NCI-H1417 (cell line): Measurements from ENCODE around the gene PRKCI.
"Not testable (repeated sequence)": the region's sequence is repeated elsewhere in the genome, so short reads cannot be mapped to it uniquely, and the experiment has no call there.

Source experiments
- DNase-seq, 3 experiments: peaks; one replicate each; lab custom pipeline; 2025; lab: John Stamatoyannopoulos, UW

PRKCI gene

DNA sequence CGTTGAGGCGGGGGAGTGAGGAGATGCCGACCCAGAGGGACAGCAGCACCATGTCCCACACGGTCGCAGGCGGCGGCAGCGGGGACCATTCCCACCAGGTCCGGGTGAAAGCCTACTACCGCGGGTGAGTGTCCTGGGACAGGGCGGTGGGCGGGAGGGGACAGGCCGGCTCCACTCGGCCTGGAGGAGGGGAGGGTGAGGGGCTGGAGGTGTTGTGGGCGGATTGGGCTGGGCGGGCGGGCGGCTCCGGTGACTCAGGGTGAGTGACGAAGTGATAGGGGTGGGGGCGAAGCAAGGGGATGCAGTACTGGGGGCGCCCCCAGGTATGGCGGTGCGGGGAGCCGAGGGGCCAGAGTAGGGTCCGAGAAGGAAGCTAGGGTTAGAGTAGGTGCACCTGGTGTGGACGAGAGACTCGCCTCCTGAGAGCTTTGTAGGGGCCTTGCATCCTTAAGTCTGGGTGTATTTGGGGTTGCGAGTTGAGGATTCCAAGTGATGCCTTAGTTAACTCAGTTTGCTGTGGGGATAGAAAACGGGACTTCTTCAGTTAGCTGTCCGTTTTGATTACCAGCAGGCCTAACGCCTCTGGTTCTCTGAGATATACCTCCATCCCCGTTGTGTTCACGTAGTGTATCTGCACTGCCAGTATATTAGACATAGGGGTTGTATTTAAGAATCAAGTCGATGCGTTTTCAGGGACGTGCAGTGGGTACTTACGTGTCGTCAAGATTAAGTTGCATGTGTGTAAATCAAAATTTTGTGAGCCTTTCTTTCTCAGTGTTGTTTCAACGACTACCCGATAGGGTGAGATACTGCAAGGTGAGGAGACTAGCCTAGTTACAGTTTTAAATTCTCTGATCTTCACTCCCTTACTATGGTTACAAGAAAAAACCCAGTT, 670 bp downstream of the PRKCI start:
- peak; percentile 13 to 75 (median 73) for DNase-seq

DNA sequence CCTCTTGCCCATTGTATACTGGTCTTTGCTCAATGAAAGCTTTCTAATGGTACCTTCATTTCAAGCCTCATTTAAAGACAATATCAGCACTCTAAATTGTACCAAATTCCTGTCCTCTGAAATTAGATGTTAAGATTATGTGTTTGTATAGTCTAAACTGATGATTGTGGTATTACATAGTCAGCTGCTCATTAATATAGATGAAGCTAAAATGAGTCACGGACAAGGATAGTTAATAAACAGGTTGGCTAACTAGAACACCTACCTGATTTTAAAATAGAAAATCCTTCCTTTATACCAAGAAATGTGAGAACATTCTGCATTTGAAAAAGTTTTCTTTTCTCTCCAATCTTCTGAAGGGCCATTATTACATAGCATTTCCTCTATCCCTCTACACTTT, 2.9 kb downstream of the PRKCI start:
- DNase-seq = no peak

DNA sequence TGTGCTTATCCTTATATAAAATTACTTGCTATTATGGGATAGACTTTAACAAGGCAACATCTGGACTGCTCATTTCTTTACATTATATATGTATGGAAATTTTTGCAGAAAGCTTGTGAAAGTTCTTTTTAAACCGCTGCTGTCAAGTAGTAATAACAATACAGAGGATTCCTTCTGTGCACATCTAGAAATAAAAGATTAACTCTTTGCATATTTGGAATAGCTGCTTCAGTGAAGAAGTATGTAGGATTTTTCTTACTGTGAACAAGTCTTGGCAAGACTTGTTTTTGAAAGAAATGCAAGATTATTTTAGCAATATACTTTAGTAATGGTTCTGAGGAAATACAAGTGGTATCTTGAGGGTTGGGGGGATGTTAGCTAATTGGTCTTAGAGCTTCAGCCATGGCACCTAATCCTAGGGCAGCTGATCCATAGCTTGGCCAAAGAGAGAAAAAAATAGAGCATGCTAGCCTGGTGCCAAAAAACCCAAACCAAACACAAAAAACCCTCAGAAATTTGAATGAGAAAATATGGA, 4.3 kb downstream of the PRKCI start:
- no peak for DNase-seq

DNA sequence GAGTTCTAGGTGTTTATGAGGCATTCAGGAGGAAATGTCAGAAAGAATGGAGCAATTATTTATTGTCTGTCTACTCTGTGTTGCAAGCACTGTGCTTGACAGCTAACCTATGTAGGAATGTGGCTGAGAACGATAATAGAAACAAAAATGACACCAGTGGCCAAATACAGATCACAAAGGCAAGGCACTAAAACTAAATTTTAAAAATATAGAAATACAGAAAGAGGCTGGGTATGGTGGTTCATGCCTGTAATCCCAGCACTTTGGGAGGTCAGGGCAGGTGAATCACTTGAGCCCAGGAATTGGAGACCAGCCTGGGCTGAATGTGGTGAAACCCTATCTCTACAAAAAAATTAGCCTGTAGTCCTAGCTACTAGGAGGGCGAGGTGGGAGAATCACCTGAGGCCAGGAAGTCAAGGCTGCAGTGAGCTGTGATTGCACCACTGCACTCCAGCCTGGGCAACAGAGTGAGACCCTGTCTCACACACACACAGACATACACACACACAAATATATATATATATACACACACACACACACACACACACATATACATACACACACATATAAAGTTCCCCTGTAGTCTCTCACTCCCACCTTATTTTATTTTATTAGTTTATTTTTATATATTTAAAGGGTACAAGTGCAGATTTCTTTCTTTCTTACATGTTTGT, 6.0 kb downstream of the PRKCI start:
- no peak for DNase-seq

DNA sequence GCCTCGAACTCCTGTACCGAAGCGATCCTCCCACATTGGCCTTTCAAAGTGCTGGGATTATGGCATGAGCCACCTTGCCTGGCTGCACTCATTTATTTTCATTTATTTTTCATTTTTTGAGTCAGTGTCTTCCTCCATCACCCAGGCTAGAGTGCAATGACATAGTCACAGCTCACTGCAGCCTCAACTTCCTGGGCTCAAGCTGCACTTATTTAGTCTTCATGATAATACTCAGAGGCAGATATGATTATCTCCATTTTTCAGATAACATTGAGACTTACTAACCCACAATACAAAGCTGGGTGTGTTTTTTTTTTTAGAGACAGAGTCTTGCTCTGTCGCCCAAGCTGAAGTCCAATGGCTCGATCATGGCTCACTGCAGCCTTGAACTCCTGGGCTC, 10.0 kb downstream of the PRKCI start:
- DNase-seq = no peak

DNA sequence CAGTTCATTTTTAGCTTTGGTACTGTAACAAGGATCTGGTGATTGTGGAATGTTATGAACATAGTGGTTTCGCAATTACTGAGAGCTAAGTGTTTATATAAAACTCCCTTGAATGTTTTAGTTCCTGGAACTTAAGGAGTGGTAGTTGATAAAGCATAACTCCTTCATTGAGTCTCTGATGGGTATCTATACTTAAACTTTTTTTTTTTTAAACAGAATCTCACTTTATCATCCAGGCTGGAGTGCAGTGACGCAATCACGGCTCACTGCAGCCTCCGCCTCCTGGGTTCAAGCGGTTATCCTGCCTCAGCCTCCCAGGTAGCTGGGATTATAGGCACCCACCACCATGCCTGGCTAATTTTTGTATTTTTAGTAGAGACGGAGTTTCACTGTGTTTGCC, 11.3 kb downstream of the PRKCI start:
- DNase-seq = no peak

DNA sequence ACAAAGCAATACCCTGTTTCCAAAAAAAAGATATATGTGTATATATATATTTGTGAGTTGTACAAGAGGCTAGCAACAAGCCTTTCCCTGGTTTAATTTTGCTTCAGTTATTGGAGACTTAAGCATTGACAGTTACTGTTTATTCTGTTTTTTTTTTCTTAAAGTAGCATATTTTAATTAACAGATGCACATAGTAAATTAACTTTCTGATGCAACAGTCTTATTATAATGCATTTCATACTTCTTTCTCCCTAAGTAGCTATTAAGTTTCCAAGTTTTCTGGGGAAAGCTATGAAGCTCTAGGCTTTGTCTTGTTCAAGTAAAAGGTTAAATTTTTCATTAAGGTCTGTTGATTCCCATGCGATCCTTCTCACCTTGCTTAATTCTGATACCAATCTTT, 17.9 kb downstream of the PRKCI start:
- DNase-seq = no peak

DNA sequence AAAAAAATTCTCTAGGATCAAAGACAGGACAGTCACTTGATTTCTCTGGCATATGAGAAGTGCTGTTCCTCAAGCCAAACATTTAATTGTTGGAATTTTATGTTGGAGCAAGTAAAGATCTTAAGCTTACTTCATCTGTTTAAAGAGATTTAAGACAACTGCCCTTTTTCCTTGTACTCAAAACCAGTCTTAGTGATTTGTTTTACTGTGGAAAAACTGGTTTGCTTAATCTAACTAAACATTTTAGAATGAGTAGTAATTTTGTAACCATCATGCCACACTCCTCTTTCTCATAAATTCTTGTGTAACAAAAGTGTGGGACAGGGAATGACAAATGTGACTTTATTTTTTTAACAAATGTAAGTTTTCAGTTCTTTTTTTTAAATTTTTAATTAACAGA, 18.4 kb downstream of the PRKCI start:
- DNase-seq = no peak

DNA sequence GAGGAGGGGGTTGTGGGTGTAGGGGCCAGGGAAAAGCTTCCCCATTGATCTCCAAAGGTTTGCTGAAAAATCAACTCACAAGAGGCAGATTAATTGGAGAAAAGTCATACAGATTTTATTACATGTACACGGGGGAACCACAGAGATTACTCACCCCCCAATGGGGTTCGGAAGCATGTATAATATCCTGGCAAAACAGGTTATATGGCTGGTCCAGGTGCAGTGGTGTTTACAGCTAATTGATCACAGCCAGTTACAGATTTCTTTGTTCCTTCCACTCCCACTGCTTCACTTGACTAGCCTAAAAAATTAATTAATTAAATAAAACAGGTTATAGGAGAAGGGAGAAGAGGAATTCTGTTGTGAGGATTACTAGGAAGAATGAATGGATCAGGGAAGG, 22.4 kb downstream of the PRKCI start:
- DNase-seq = peak in 2 of 3 experiments; percentile 64 to 89

DNA sequence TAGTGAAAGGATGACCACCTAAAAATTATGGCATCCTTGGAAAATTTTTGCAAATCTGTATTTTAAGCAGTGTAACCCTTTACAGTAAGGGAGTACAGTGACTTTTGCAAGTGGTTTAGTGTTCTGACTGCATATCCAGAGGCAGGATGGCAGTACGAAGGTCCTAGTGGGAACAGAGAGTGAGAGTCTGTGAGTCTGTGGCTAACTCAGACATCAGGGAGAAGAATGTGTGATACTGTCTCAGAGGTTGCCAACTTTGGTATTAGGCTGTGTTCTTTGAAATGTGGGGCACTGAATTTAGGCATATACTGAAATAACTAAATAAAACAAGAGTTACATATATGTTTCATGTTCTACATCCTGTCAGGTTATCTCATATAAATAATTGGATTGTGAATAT, 25.7 kb downstream of the PRKCI start:
- DNase-seq = no peak

DNA sequence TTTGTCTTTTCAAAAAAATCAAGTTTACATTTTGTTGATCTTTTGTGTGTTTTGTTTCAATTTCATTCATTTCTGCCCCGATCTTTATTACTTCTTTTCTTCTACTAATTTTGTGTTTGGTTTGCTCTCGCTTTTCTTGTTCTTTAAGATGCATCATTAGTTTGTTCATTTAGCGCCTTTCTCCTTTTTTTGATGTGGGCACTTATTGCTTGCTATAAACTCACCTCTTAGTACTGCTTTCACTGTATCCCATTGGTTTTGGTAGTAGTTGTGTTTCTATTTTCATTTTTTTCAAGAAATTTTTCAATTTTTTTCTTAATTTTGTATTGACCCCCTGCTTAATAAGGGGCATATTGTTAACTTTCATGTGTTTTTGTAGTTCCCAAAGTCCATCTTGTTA, 34.4 kb downstream of the PRKCI start:
- DNase-seq = no peak

DNA sequence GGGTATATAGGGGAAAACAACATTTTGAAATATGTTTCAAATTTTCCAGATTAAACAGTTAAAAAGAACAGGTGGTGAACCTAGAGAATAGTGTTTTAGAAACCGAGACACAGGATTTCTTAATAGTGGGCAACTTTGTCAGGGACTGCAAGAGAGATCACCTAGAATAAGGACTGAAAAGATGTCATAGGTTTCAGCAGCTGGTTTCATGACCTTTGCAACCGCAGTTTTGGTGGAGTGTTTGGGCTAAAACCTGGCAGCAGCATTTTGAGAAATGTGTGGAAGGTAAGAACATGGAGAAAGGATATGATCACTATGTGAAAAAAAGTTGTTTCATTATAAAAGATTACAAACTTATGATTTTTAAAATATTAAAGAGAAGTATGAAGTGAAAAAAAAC, 34.9 kb downstream of the PRKCI start:
- DNase-seq = no peak

DNA sequence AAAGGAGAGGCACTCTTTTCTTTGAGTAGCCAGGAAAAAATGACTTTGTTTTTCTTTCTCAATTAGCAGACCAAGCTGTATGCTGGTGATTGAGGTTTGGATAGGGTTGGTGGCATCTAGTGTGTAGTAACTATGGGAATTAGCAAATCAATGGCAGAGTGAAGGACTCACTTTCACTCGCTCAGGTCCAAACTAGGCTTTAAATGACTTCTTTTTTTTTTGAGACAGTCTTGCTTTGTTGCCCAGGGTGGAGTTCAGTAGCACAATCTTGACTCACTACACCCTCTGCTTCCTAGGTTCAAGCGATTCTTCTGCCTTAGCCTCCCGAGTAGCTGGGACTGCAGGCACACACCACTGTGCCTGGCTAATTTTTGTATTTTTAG, 35.9 kb downstream of the PRKCI start:
- no peak for DNase-seq

DNA sequence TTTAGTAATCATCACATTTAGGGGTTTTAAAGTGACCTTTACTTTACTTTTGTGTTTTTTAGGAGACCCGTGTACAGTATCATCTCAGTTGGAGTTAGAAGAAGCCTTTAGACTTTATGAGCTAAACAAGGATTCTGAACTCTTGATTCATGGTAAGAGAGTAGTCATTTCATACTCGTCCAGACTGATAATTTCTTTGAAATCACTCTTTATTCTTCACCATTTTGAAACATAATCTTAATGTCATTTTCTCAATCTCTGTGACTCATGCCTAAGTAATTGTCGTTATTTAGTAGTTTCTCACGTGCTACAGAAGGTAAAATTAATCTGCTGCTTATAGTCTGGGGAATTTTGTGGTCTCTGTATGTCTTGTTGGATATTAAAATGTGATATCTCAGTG, 37.7 kb downstream of the PRKCI start:
- no peak for DNase-seq

DNA sequence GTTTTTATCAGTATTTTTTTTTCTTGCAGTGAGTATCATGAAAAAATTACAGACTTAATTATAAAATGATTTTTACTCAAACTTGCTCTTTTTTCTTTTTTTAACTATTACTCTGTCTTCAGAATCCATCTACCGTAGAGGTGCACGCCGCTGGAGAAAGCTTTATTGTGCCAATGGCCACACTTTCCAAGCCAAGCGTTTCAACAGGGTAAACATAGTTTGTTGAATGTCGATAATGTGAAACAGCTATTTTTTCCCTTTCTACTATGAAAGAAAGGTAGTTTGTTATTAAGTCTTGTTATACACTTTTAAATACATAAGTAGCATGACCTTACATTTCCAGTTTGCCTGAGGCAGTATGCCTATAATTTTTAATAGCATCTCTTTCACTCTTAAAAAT, 45.6 kb downstream of the PRKCI start:
- peak in 2 of 3 experiments; percentile 48 to 83 for DNase-seq

DNA sequence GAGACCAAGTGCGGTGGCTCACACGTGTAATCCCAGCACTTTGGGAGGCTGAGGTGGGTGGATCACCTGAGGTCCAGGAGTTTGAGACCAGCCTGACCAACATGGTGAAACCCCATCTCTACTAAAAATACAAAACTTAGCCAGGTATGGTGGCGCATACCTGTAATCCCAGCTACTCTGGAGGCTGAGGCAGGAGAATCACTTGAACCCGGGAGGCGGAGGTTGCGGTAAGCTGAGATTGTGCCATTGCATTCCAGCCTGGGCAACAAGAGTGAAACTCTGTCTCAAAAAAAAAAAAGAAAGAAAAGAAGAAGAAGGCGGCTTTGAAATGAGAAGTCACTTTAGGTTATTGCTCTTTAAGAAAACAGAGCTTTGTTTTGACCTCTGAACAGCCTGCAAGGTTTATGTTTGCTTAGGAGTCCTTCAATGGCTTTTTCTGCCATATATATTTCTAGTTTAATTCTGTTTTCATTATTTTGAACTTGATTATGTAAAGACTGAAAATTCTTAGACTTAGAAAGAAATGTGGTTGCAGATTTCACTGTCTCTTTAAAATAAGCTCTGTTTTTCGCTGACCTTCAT, 47.5 kb downstream of the PRKCI start:
- not testable (repeated sequence) for DNase-seq

DNA sequence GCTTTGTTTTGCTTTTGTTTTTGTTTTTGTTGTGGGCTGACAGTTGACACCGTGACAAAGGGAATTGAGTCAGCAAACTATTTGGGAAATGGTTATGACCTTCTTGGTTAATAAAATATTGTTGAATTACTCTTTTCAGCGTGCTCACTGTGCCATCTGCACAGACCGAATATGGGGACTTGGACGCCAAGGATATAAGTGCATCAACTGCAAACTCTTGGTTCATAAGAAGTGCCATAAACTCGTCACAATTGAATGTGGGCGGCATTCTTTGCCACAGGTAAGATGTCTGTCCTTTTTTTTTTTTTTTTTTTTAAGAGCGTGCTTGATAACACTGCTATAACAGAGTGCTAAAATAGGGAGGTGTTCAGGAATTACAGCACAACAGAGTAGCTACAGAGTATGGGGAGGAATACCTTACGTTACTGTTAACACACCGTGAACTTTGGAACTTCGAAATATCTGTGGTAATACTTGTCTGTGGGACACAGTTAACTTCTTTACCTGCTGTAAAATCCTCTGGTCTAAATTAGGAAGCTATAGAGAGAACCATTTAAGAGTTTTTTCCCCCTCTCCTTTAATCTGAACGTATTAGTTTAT, 48.2 kb downstream of the PRKCI start:
- DNase-seq = no peak

DNA sequence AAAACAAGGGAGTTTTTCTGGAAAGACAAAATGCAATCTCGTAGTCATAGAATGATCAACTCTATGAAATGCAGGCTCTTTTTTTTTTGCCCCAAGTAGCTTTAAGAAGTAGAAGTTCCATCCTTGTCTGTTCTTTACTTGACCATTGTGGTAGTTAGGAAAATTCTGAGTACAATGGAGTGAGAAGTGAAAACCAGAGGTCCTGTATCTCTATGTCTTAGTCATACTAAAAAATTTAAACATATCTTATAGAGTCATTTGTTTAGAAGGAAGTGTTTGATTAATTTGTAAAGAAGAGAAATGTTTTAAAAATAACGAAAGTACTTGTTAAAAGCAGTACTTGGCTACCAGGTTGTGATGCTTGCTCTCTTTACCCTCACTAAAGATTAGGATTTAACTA, 52.4 kb downstream of the PRKCI start:
- DNase-seq = no peak

DNA sequence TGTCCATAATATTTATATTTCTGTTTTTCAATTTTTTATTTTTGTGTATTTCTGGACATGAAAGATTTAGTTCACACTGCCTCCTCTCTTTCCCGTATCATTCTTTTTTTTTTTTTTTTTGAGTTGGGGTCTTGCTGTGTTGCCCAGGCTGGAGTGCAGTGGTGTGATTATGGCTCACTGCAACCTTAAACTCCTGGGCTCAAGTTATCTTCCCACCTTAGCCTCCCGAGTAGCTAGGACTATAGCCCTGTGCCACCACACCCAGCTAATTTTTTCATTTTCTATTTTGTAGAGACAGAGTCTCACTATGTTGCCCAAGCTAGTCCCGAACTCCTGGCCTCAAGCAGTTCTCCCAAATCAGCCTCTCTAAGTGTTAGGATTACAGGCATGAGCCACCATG, 53.6 kb downstream of the PRKCI start:
- DNase-seq = no peak

DNA sequence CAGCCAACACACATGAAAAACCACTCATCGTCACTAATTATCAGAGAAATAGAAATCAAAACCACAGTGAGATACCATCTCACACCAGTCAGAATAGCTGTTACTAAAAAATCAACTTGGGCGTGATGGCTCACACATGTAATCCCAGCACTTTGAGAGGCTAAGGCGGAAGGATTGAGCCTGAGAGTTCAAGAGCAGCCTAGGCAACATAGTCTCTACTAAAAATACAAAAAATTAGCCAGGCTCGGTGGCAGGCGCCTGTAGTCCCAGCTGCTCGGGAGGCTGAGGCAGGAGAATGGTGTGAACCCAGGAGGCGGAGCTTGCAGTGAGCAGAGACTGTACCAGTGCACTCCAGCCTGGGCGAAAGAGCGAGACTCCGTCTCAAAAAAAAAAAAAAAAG, 55.1 kb downstream of the PRKCI start:
- not testable (repeated sequence) for DNase-seq

DNA sequence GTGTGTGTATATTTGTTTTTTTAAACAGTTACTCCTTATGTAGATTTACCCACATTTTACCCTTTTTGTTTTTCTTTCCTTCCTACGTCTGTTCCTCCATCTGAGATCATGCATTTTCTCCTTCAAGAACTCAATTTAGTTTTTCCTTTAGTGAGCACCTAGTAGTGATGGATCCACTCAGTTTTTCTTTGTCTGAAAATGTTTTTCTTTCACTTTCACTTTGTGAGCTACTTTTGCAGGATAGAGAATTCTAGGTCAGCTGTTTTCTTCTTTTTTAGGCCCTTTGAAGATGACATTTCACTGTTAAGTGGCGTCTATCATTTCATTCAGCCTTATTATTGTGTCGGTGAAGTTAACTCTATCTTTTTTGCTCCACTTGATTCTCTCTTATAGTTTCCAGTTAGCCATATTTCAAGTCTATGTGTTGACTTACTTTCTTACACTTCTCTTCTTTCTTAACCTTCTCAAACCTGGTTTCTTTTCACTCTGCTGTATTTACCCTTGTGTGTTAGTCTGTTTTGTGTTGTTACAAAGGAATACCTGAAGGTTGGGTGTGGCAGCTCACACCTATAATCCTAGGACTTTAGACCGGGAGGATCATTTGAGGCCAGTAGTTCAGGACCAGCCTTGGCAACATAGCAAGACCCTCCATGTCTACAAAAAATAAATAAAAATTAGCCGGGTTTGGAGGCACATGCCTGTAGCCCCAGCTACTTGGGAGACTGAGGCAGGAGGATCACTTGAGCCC, 55.8 kb downstream of the PRKCI start:
- DNase-seq = no peak

DNA sequence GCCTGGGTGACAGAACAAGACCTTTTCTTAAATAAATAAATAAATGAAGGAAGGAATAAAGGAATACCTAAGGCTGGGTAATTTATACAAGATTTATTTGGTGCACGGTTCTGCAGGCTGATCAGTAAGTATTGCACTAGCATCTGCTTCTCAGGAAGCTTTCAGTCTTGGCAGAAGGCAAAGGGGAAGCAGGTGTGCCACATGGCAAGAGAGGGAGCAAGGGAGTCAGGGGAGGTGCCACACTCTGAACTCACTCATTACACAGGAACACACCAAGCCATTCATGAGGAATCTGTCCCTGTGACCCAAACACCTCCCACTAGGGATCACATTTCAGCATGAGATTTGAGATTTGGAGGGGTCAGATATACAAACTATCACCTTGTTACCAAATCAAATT, 56.4 kb downstream of the PRKCI start:
- peak in 2 of 3 experiments; percentile 9 to 36 for DNase-seq
